Panc1 (cell line): ENCODE results near the gene ACSS3. TPM values are rescaled to one million over a fixed set of nuclear protein-coding genes. Genes with fewer than 3 reads are reported as not detected.

Source experiments
- ATAC-seq: fragments of 200-7000 bp; cut with Tn5 transposase; 2 replicates; pipeline ENCODE4 v1.9.1; 2020; ENCODE audit warnings: mild to moderate bottlenecking, moderate library complexity
- BruUV-seq: library from RNA; stranded (reverse); fragments of 400-500 nt; replicated peaks from 2 replicates; lab custom pipeline; 2021; lab: Mats Ljungman, UMichigan
- CTCF ChIA-PET: fragments of 300-600 bp; sonication (Branson Sonifier 250); formaldehyde crosslinking; loops from one replicate; lab custom pipeline; 2022; ENCODE audit warnings: antibody characterized with exemption; lab: Charles Lee
- POLR2A ChIA-PET: fragments of 300-600 bp; sonication (Branson Sonifier 250); formaldehyde crosslinking; loops from one replicate; lab custom pipeline; 2022; ENCODE audit warnings: antibody characterized with exemption; lab: Charles Lee
- DNase-seq: peaks from one replicate; pipeline ENCODE4 v3.0.0-alpha.2; 2010; ENCODE audit warnings: low read depth, low spot score
- H3K27ac ChIP-seq: 2 replicates; pipeline ENCODE4 v1.5.1; 2011; ENCODE audit warnings: mild to moderate bottlenecking, low read length, inconsistent platforms
- H3K27me3 ChIP-seq: fragments of 200-500 bp; sonication (Bioruptor generic); 2 replicates; pipeline ENCODE4 v1.6.0; 2014; ENCODE audit warnings: low read length, inconsistent platforms; ENCODE audit not compliant: control insufficient read depth, insufficient read depth
- H3K36me3 ChIP-seq: fragments of 200-500 bp; sonication (Bioruptor generic); 2 replicates; pipeline ENCODE4 v1.5.1; 2014; ENCODE audit warnings: inconsistent platforms, mild to moderate bottlenecking, low read length, moderate library complexity; ENCODE audit not compliant: control insufficient read depth, insufficient read depth
- H3K4me1 ChIP-seq: 2 replicates; pipeline ENCODE4 v1.5.1; 2011; ENCODE audit warnings: inconsistent platforms, mild to moderate bottlenecking, low read length, moderate library complexity; ENCODE audit not compliant: control insufficient read depth, insufficient read depth
- H3K4me3 ChIP-seq, 2 experiments: 2 replicates each; pipeline ENCODE4 v1.5.1; 2011 to 2012; ENCODE audit warnings: low read depth in 2 of 2, low read length in 2 of 2, mild to moderate bottlenecking in 2 of 2, inconsistent platforms in 1 of 2, moderate library complexity in 1 of 2
- H3K9me3 ChIP-seq: fragments of 200-500 bp; sonication (Bioruptor generic); 2 replicates; pipeline ENCODE4 v1.5.1; 2014; ENCODE audit warnings: low read depth, mild to moderate bottlenecking, inconsistent platforms, low read length, moderate library complexity; ENCODE audit not compliant: control insufficient read depth, insufficient read depth
- POLR2AphosphoS5 ChIP-seq: IDR thresholded peaks from 2 replicates; pipeline ENCODE4 v1.6.1; 2012; ENCODE audit warnings: mild to moderate bottlenecking, low read depth, low read length, moderate library complexity
- REST ChIP-seq, 2 experiments: IDR thresholded peaks; 2 replicates each; pipeline ENCODE4 v1.6.1; 2011 to 2012; ENCODE audit warnings: low read depth in 2 of 2, control low read depth in 1 of 2, low read length in 1 of 2, mild to moderate bottlenecking in 1 of 2, moderate library complexity in 1 of 2; ENCODE audit not compliant: insufficient read depth in 1 of 2
- SIN3A ChIP-seq: IDR thresholded peaks from 2 replicates; pipeline ENCODE4 v1.6.1; 2012; ENCODE audit warnings: low read depth, mild to moderate bottlenecking, low read length, moderate library complexity, borderline replicate concordance; ENCODE audit not compliant: insufficient read depth
- TCF7L2 ChIP-seq: IDR thresholded peaks from 2 replicates; pipeline ENCODE4 v1.6.1; 2011; ENCODE audit warnings: mild to moderate bottlenecking, low read depth, low read length, inconsistent platforms
- in situ Hi-C: cut with HindIII; loops from 2 replicates; pipeline ENCODE4 v1.10.0; 2016; ENCODE audit warnings: low sequenced_read_pairs, low pct_unique_long_range_greater_than_20kb
- intact Hi-C: fragments of 100-400 bp; cut with micrococcal nuclease; formaldehyde crosslinking; loops from one replicate; pipeline ENCODE4 v1.10.0; 2022; ENCODE audit not compliant: unreplicated experiment
- total RNA-seq: library from RNA; stranded (reverse); gene quantifications from one replicate; pipeline ENCODE4 v1.2.1, GENCODE V29; 2021; ENCODE audit not compliant: unreplicated experiment
- TF ChIP-seq, protein P1 (sequence below): fragments of 450-650 bp; IDR thresholded peaks from 2 replicates; pipeline ENCODE4 v1.5.1; 2017; ENCODE audit warnings: mild to moderate bottlenecking

Gene ACSS3
- total RNA-seq, 1 experiment from 2014 or later: 0.10 TPM

GRCh38 chr12:81147292-81147919 is 69.5 kb downstream of the ACSS3 start:
- no peaks in the 10 kb centered on the region for H3K36me3 ChIP-seq
- no peak overlapping the region for H3K27ac ChIP-seq
- intact Hi-C loops (no loop called here), in situ Hi-C loops (no loop called here)
- no peak for ATAC-seq
- no peak overlapping the region for H3K4me3 ChIP-seq
- ChIA-PET CTCF (no interaction called here), POLR2A (no interaction called here)
- H3K27me3 ChIP-seq: no peaks in the 10 kb centered on the region
- no TSS peak for BruUV-seq
- TF ChIP-seq SIN3A (no peak), POLR2AphosphoS5 (no peak), TCF7L2 (no peak), REST (IDR thresholded peaks at IDR 0.05; ENCODE audit: insufficient read depth in 1 of 2, low read depth in 2 of 2, low read length in 1 of 2) (no peak)
- TF ChIP-seq, protein P1, sequence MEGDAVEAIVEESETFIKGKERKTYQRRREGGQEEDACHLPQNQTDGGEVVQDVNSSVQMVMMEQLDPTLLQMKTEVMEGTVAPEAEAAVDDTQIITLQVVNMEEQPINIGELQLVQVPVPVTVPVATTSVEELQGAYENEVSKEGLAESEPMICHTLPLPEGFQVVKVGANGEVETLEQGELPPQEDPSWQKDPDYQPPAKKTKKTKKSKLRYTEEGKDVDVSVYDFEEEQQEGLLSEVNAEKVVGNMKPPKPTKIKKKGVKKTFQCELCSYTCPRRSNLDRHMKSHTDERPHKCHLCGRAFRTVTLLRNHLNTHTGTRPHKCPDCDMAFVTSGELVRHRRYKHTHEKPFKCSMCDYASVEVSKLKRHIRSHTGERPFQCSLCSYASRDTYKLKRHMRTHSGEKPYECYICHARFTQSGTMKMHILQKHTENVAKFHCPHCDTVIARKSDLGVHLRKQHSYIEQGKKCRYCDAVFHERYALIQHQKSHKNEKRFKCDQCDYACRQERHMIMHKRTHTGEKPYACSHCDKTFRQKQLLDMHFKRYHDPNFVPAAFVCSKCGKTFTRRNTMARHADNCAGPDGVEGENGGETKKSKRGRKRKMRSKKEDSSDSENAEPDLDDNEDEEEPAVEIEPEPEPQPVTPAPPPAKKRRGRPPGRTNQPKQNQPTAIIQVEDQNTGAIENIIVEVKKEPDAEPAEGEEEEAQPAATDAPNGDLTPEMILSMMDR: no peak
- DNase-seq: no peak
- no peaks in the 10 kb centered on the region for H3K9me3 ChIP-seq
- no peaks in the 10 kb centered on the region for H3K4me1 ChIP-seq

DNA sequence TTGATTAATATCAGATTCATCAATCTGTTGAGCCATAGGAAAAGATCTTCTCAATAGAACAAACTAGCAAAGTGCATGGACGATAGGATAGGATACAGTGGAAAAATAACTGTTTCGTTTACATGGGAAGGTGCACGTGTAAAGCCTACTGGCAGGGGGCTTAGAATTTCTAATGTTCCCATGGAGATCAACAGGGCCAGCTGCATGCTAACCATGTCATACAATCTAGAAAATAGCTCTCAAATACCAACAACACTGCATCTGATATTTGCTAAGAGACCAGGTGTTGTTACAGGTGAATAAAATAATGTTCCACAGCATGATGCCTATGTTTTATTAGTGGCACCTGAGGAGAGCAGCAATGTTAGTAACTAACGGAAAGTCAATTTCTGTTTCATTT is 72.5 kb downstream of the ACSS3 start:
- H3K4me1 ChIP-seq: no peaks in the 10 kb centered on the region
- no peak overlapping the region for H3K27ac ChIP-seq
- H3K27me3 ChIP-seq: no peaks in the 10 kb centered on the region
- POLR2A ChIA-PET: no interaction called here
- no peak overlapping the region for H3K4me3 ChIP-seq
- in situ Hi-C loops (no loop called here), intact Hi-C loops (no loop called here)
- no peaks in the 10 kb centered on the region for H3K36me3 ChIP-seq
- TF ChIP-seq POLR2AphosphoS5 (no peak), REST (IDR thresholded peaks at IDR 0.05; ENCODE audit: insufficient read depth in 1 of 2, low read depth in 2 of 2, low read length in 1 of 2) (no peak), SIN3A (no peak), TCF7L2 (no peak)
- TF ChIP-seq, protein P1: no peak
- CTCF ChIA-PET: no interaction called here
- BruUV-seq: no TSS peak
- H3K9me3 ChIP-seq: no peaks in the 10 kb centered on the region
- no peak for ATAC-seq
- DNase-seq: no peak
